22Rv1 (cell line): ENCODE data around the gene SLC16A14.
"Not testable (repeated sequence)": the region's sequence is repeated elsewhere in the genome, so short reads cannot be mapped to it uniquely, and the experiment has no call there.

Experiments
- H3K27ac ChIP-seq: fragments of 450-650 bp; 2 replicates; pipeline ENCODE4 v1.5.1; 2017
- ZFX ChIP-seq: fragments of 450-650 bp; IDR thresholded peaks from 2 replicates; pipeline ENCODE4 v1.6.1; 2017; ENCODE audit warnings: antibody characterized with exemption, borderline replicate concordance
- TF ChIP-seq, protein P1 (sequence below): fragments of 450-650 bp; IDR thresholded peaks from 2 replicates; pipeline ENCODE4 v1.5.1; 2017; ENCODE audit warnings: mild to moderate bottlenecking

The SLC16A14 gene, protein sequence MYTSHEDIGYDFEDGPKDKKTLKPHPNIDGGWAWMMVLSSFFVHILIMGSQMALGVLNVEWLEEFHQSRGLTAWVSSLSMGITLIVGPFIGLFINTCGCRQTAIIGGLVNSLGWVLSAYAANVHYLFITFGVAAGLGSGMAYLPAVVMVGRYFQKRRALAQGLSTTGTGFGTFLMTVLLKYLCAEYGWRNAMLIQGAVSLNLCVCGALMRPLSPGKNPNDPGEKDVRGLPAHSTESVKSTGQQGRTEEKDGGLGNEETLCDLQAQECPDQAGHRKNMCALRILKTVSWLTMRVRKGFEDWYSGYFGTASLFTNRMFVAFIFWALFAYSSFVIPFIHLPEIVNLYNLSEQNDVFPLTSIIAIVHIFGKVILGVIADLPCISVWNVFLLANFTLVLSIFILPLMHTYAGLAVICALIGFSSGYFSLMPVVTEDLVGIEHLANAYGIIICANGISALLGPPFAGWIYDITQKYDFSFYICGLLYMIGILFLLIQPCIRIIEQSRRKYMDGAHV

DNA sequence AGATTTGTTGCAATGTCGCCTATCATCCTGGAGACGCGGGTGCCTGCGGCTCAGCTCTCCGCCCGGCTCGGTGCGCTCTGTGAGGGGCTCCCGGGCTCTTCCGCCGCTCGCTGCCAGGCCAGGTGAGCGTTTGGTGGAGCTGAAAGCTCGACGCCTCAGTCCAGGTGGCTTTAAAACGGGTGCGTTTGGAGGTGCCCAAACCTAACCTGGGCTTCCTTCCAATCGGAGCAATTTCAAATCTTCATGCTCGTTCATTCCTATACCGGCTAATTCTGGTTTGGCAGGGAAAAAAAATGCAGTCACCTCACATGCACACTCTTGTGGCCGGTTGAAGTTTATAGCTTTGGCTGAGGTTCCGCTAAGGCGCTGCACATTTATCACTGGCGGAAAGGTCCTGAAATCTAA lies at the start of gene SLC16A14:
Gene SLC16A14, minus strand, starts transcription at position 274 of the 405 bp plus-strand sequence. CDS start 9,572 bp downstream, outside the sequence.
- H3K27ac ChIP-seq, result peak within 1 kb of the TSS; percentile 79
- no peak for TF ChIP-seq ZFX
- TF ChIP-seq, protein P1, sequence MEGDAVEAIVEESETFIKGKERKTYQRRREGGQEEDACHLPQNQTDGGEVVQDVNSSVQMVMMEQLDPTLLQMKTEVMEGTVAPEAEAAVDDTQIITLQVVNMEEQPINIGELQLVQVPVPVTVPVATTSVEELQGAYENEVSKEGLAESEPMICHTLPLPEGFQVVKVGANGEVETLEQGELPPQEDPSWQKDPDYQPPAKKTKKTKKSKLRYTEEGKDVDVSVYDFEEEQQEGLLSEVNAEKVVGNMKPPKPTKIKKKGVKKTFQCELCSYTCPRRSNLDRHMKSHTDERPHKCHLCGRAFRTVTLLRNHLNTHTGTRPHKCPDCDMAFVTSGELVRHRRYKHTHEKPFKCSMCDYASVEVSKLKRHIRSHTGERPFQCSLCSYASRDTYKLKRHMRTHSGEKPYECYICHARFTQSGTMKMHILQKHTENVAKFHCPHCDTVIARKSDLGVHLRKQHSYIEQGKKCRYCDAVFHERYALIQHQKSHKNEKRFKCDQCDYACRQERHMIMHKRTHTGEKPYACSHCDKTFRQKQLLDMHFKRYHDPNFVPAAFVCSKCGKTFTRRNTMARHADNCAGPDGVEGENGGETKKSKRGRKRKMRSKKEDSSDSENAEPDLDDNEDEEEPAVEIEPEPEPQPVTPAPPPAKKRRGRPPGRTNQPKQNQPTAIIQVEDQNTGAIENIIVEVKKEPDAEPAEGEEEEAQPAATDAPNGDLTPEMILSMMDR, result 0 out of 2 replicates have a peak, but pooled peaks have one; percentile 35

DNA sequence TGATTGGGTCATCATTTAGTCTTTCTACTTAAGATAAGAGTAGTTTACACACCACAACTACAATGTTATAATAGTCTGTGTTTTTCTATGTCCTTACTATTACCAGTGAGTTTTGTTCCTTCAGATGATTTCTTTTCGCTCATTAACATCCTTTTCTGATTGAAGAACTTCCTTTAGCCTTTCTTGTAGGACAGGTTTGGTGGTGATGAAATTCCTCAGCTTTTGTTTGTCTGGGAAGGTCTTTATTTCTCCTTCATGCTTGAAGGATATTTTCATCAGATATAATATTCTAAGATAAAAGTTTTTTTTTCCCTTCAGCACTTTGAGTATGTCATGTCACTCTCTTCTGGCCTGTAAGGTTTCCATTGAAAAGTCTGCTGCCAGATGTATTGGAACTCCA lies 38.0 kb upstream of the SLC16A14 start:
- H3K27ac ChIP-seq, result no peak overlapping the region
- TF ChIP-seq, protein P1, result no peak
- no peak for TF ChIP-seq ZFX

DNA sequence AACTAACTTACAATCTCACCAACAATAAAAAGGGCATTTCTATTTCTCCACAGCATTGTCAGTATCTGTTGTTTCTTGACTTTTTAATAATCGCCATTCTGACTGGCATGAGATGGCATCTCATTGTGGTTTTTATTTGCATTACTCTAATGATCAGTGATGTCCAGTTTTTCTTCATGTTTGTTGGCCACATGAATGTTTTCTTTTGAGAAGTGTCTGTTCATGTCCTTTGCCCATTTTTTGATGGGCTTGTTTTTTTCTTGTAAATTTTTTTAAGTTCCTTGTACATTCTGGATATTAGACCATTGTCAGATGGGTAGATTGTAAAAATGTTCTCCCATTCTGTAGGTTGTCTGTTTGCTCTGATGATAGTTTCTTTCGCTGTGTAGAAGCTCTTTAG lies 33.2 kb upstream of the SLC16A14 start:
- H3K27ac ChIP-seq, result not testable (repeated sequence)

DNA sequence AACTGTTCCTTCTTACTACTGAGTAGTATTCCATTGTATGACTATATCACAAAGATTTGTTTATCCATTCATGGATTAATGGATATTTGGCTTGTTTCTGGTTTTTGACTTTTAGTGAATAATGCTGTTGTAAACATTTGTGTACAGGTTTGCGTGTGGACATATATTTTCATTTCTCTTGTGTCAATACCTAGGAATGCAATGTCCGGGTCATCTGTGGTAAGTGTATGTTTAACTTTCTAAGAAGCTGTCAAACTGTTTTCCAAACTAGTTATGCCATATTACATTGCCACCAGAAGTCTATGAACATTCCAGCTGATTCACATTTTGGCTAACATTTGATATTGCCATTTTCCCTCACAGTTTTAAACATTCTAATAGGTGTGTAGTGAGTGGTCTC lies 29.1 kb upstream of the SLC16A14 start:
- no peak for TF ChIP-seq ZFX
- TF ChIP-seq, protein P1, result no peak
- no peak overlapping the region for H3K27ac ChIP-seq

DNA sequence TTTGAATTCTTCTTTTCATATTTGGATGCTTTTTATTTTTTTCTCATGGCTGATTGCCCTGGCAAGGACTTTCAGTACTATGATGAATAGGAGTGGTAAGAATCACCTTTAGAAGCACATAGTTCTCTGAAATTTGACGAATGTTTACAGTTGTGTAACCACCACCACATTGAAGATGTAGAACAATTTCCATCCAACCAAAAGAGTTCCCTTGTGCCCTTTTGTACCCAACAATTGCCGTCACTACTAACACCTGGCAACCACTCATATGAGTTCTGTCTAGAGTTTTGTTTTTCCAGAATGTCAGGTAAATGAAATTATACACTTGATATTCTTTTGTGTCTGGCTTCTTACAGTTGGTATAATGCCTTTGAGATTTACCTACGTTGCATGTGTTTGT lies 28.7 kb upstream of the SLC16A14 start:
- TF ChIP-seq, protein P1, result no peak
- TF ChIP-seq ZFX, result no peak
- H3K27ac ChIP-seq, result no peak overlapping the region

DNA sequence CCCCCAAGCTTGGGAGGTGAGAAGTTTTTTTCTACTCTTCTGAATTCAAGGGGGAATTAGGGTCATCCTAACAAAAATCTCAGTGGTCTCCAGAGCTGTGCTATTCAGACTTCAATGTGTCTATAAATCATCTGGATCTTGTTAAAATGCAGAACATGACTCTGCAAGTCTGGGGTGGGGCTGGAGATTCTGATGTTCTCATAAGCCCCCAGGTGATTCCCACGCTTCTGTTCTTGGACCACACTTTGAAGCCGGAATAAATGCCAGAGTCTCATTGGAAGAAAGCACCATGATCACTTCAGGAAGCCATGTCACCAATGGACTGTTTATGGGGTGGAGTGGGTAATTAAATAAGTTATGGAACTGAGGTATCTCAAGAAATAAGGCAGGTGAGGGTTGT lies 22.2 kb upstream of the SLC16A14 start:
- TF ChIP-seq ZFX, result no peak
- TF ChIP-seq, protein P1, result no peak
- no peak overlapping the region for H3K27ac ChIP-seq

DNA sequence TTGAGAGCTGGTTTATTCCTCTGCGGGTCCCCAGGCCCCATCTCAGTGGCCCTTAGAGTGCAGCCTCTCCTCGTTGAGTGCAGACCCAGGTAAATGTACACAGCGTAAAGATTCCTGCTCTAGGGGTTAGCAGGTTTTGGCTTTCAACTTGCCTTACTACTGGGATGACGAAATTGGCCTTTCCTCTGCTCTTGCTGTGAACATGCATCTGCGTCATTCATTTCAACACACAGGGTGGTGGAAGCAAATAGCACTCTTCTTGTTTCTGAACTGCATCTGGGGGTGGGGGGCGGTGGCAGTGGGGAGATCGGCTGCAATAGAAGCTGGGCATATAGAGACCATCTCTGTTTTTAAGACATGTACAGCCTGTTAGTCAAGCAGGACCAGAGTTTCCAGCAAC lies 16.5 kb upstream of the SLC16A14 start:
- no peak overlapping the region for H3K27ac ChIP-seq
- TF ChIP-seq, protein P1, result no peak
- no peak for TF ChIP-seq ZFX
